GM23338 (cell line): ENCODE data around the gene NCS1. TPM values are rescaled to one million over a fixed set of nuclear protein-coding genes. Genes with fewer than 3 reads are reported as not detected.

ENCODE experiments used
- ATAC-seq: fragments of 200-7000 bp; cut with Tn5 transposase; 3 replicates; pipeline ENCODE4 v1.9.1; 2020
- DNase-seq: peaks from one replicate; pipeline ENCODE4 v3.0.0-alpha.2; 2015; ENCODE audit warnings: low spot score
- H2AFZ ChIP-seq: fragments of 200-600 bp; sonication (generic); 2 replicates; pipeline ENCODE4 v1.8.0; 2016; ENCODE audit warnings: antibody characterized with exemption, mild to moderate bottlenecking, moderate library complexity
- H3F3A ChIP-seq: fragments of 200-600 bp; sonication (generic); replicated peaks from 2 replicates; pipeline ENCODE4 v1.8.0; 2017; ENCODE audit warnings: antibody characterized with exemption, mixed run types, low read depth
- H3K27ac ChIP-seq: fragments of 200-600 bp; sonication (generic); 2 replicates; pipeline ENCODE4 v1.6.1; 2016; ENCODE audit warnings: low read depth
- H3K27me3 ChIP-seq: fragments of 200-600 bp; sonication (generic); 2 replicates; pipeline ENCODE4 v1.8.0; 2016; ENCODE audit warnings: mild to moderate bottlenecking, mixed run types, moderate library complexity; ENCODE audit not compliant: insufficient read depth
- H3K36me3 ChIP-seq: fragments of 200-600 bp; sonication (generic); 2 replicates; pipeline ENCODE4 v1.8.0; 2016; ENCODE audit warnings: mild to moderate bottlenecking; ENCODE audit not compliant: insufficient read depth
- H3K4me1 ChIP-seq: fragments of 200-600 bp; sonication (generic); 2 replicates; pipeline ENCODE4 v1.8.0; 2016; ENCODE audit warnings: mild to moderate bottlenecking, moderate library complexity; ENCODE audit not compliant: insufficient read depth
- H3K4me2 ChIP-seq: fragments of 200-600 bp; sonication (generic); 2 replicates; pipeline ENCODE4 v1.7.1; 2017; ENCODE audit warnings: mixed run types
- H3K4me3 ChIP-seq: fragments of 200-600 bp; sonication (generic); 2 replicates; pipeline ENCODE4 v1.6.1; 2016; ENCODE audit warnings: mixed run types
- H3K79me2 ChIP-seq: fragments of 200-600 bp; sonication (generic); replicated peaks from 2 replicates; pipeline ENCODE4 v1.8.0; 2017; ENCODE audit warnings: mild to moderate bottlenecking; ENCODE audit not compliant: insufficient read depth
- H3K9me2 ChIP-seq: fragments of 200-600 bp; sonication (generic); 2 replicates; pipeline ENCODE4 v1.8.0; 2017; ENCODE audit not compliant: insufficient read depth
- H4K20me1 ChIP-seq: fragments of 200-600 bp; sonication (generic); replicated peaks from 2 replicates; pipeline ENCODE4 v1.8.0; 2017; ENCODE audit warnings: mild to moderate bottlenecking; ENCODE audit not compliant: insufficient read depth
- H3K27ac Mint-ChIP-seq: 2 replicates; pipeline ENCODE4 v1.8.0; 2020; ENCODE audit warnings: inconsistent platforms, mild to moderate bottlenecking, moderate library complexity, mixed read lengths
- H3K27me3 Mint-ChIP-seq: 3 replicates; pipeline ENCODE4 v1.8.0; 2022; ENCODE audit warnings: low read depth, mild to moderate bottlenecking, moderate library complexity, mixed read lengths, inconsistent platforms; ENCODE audit not compliant: insufficient read depth, poor library complexity
- H3K36me3 Mint-ChIP-seq: 3 replicates; pipeline ENCODE4 v1.8.0; 2021; ENCODE audit warnings: low read depth, mild to moderate bottlenecking, inconsistent platforms, moderate library complexity, mixed read lengths
- H3K4me1 Mint-ChIP-seq: 3 replicates; pipeline ENCODE4 v1.8.0; 2020; ENCODE audit warnings: mild to moderate bottlenecking, inconsistent platforms, mixed read lengths
- H3K4me3 Mint-ChIP-seq: 3 replicates; pipeline ENCODE4 v1.8.0; 2021; ENCODE audit warnings: moderate library complexity, mild to moderate bottlenecking, inconsistent platforms, mixed read lengths
- H3K9me3 Mint-ChIP-seq: 3 replicates; pipeline ENCODE4 v1.8.0; 2020; ENCODE audit warnings: moderate library complexity, mild to moderate bottlenecking, inconsistent platforms, mixed read lengths
- CREB1 ChIP-seq: fragments of 250-450 bp; sonication (Bioruptor Pico); IDR thresholded peaks from 2 replicates; pipeline ENCODE4 v1.5.0; 2020; ENCODE audit warnings: low read depth, mild to moderate bottlenecking, moderate library complexity
- EZH2 ChIP-seq: fragments of 200-600 bp; sonication (generic); IDR thresholded peaks from one replicate; pipeline ENCODE4 v1.8.0; 2017; ENCODE audit warnings: antibody characterized with exemption, mild to moderate bottlenecking, low read depth; ENCODE audit not compliant: unreplicated experiment
- EZH2phosphoT487 ChIP-seq: fragments of 200-600 bp; sonication (generic); IDR thresholded peaks from one replicate; pipeline ENCODE4 v1.8.1; 2018; ENCODE audit warnings: antibody characterized with exemption; ENCODE audit not compliant: unreplicated experiment
- JUNB ChIP-seq: IDR thresholded peaks from one replicate; pipeline ENCODE4 v1.6.1; 2016; ENCODE audit warnings: antibody characterized with exemption; ENCODE audit not compliant: unreplicated experiment
- NANOG ChIP-seq: IDR thresholded peaks from 2 replicates; pipeline ENCODE4 v1.6.1; 2016; ENCODE audit warnings: antibody characterized with exemption, borderline replicate concordance
- POLR2AphosphoS5 ChIP-seq: IDR thresholded peaks from 2 replicates; pipeline ENCODE4 v1.6.1; 2016; ENCODE audit warnings: antibody characterized with exemption, low read depth
- STAT1 ChIP-seq: IDR thresholded peaks from one replicate; pipeline ENCODE4 v1.6.1; 2016; ENCODE audit warnings: antibody characterized with exemption; ENCODE audit not compliant: unreplicated experiment
- ZNF114 ChIP-seq: fragments of 250-450 bp; sonication (Bioruptor Pico); IDR thresholded peaks from 2 replicates; pipeline ENCODE4 v1.5.0; 2020; ENCODE audit warnings: mild to moderate bottlenecking, moderate library complexity
- ZNF331 ChIP-seq: fragments of 250-450 bp; sonication (Bioruptor Pico); IDR thresholded peaks from 2 replicates; pipeline ENCODE4 v1.5.0; 2020; ENCODE audit warnings: low read depth, mild to moderate bottlenecking, moderate library complexity
- polyA plus RNA-seq: library from polyadenylated mRNA; unstranded; fragments of >200 nt; fragmentation: Nextera tagmentation; extraction: Ambion mirVana; gene quantifications from 2 replicates; pipeline ENCODE4 v1.2.1, GENCODE V29; 2016
- total RNA-seq: library from RNA; depleted of rRNA; stranded (reverse); fragments of >200 nt; shearing (Covaris generic); gene quantifications from 2 replicates; pipeline ENCODE4 v1.2.3, GENCODE V29; 2014
- TF ChIP-seq, protein P1 (sequence below): IDR thresholded peaks from 2 replicates; pipeline ENCODE4 v1.6.1; 2016; ENCODE audit warnings: antibody characterized with exemption
- TF ChIP-seq, protein P2 (sequence below), 2 experiments: fragments of 200-600 bp in 1 of 2; sonication (generic) in 1 of 2; conservative IDR thresholded peaks; 2 replicates each; pipeline versions ENCODE4 v1.5.1 to v1.6.1; 2016 to 2017; ENCODE audit warnings: antibody characterized with exemption in 2 of 2, low read depth in 2 of 2, mild to moderate bottlenecking in 2 of 2, moderate library complexity in 1 of 2
- TF ChIP-seq, protein P3 (sequence below): IDR thresholded peaks from one replicate; pipeline ENCODE4 v1.6.1; 2018; ENCODE audit warnings: antibody characterized with exemption; ENCODE audit not compliant: unreplicated experiment
- TF ChIP-seq, protein P4 (sequence below): fragments of 250-450 bp; sonication (Bioruptor Pico); IDR thresholded peaks from 2 replicates; pipeline ENCODE4 v1.5.0; 2020; ENCODE audit warnings: mild to moderate bottlenecking, moderate library complexity

NCS1 gene
- total and polyA plus RNA-seq, 2 experiments from 2014 or later: 8.2 to 34.3 TPM

DNA sequence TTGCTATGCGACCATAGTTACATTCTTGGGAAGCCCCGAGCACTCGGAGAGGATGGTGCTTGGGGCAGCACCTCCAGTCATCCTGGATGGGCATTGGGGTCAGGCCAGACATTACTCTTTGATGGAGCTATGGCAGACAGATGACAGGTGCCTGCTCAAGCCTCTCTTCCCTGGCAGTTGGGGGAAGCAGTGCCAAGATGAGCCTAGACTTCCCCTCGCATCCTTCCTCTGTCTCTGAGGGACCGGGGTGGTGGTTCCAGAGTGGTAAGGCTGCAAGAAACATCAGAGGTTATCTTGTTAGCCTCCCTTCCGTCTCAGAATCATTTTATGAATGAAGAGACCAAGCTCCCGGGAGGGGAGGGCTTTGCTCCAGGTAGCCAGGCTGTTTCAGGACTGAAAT lies 90.6 kb downstream of the NCS1 start:
- H3K4me3 ChIP-seq: no peak overlapping the region
- H3K27me3 Mint-ChIP-seq: peaks cover 30% of the 10 kb centered on the region
- no peak overlapping the region for H3K27ac Mint-ChIP-seq
- no peaks in the 10 kb centered on the region for H3K9me2 ChIP-seq
- TF ChIP-seq ZNF114 (no peak), EZH2phosphoT487 (no peak), NANOG (no peak), JUNB (no peak), POLR2AphosphoS5 (no peak), STAT1 (no peak), EZH2 (no peak), CREB1 (CRISPR knock-in tag) (no peak), ZNF331 (CRISPR knock-in tag) (no peak)
- TF ChIP-seq, protein P1, sequence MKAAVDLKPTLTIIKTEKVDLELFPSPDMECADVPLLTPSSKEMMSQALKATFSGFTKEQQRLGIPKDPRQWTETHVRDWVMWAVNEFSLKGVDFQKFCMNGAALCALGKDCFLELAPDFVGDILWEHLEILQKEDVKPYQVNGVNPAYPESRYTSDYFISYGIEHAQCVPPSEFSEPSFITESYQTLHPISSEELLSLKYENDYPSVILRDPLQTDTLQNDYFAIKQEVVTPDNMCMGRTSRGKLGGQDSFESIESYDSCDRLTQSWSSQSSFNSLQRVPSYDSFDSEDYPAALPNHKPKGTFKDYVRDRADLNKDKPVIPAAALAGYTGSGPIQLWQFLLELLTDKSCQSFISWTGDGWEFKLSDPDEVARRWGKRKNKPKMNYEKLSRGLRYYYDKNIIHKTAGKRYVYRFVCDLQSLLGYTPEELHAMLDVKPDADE: no peak
- TF ChIP-seq, protein P2, sequence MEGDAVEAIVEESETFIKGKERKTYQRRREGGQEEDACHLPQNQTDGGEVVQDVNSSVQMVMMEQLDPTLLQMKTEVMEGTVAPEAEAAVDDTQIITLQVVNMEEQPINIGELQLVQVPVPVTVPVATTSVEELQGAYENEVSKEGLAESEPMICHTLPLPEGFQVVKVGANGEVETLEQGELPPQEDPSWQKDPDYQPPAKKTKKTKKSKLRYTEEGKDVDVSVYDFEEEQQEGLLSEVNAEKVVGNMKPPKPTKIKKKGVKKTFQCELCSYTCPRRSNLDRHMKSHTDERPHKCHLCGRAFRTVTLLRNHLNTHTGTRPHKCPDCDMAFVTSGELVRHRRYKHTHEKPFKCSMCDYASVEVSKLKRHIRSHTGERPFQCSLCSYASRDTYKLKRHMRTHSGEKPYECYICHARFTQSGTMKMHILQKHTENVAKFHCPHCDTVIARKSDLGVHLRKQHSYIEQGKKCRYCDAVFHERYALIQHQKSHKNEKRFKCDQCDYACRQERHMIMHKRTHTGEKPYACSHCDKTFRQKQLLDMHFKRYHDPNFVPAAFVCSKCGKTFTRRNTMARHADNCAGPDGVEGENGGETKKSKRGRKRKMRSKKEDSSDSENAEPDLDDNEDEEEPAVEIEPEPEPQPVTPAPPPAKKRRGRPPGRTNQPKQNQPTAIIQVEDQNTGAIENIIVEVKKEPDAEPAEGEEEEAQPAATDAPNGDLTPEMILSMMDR (conservative IDR thresholded peaks at IDR 0.05; ENCODE audit: low read depth in 2 of 2): no peak
- TF ChIP-seq, protein P3, sequence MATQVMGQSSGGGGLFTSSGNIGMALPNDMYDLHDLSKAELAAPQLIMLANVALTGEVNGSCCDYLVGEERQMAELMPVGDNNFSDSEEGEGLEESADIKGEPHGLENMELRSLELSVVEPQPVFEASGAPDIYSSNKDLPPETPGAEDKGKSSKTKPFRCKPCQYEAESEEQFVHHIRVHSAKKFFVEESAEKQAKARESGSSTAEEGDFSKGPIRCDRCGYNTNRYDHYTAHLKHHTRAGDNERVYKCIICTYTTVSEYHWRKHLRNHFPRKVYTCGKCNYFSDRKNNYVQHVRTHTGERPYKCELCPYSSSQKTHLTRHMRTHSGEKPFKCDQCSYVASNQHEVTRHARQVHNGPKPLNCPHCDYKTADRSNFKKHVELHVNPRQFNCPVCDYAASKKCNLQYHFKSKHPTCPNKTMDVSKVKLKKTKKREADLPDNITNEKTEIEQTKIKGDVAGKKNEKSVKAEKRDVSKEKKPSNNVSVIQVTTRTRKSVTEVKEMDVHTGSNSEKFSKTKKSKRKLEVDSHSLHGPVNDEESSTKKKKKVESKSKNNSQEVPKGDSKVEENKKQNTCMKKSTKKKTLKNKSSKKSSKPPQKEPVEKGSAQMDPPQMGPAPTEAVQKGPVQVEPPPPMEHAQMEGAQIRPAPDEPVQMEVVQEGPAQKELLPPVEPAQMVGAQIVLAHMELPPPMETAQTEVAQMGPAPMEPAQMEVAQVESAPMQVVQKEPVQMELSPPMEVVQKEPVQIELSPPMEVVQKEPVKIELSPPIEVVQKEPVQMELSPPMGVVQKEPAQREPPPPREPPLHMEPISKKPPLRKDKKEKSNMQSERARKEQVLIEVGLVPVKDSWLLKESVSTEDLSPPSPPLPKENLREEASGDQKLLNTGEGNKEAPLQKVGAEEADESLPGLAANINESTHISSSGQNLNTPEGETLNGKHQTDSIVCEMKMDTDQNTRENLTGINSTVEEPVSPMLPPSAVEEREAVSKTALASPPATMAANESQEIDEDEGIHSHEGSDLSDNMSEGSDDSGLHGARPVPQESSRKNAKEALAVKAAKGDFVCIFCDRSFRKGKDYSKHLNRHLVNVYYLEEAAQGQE: no peak
- TF ChIP-seq, protein P4, sequence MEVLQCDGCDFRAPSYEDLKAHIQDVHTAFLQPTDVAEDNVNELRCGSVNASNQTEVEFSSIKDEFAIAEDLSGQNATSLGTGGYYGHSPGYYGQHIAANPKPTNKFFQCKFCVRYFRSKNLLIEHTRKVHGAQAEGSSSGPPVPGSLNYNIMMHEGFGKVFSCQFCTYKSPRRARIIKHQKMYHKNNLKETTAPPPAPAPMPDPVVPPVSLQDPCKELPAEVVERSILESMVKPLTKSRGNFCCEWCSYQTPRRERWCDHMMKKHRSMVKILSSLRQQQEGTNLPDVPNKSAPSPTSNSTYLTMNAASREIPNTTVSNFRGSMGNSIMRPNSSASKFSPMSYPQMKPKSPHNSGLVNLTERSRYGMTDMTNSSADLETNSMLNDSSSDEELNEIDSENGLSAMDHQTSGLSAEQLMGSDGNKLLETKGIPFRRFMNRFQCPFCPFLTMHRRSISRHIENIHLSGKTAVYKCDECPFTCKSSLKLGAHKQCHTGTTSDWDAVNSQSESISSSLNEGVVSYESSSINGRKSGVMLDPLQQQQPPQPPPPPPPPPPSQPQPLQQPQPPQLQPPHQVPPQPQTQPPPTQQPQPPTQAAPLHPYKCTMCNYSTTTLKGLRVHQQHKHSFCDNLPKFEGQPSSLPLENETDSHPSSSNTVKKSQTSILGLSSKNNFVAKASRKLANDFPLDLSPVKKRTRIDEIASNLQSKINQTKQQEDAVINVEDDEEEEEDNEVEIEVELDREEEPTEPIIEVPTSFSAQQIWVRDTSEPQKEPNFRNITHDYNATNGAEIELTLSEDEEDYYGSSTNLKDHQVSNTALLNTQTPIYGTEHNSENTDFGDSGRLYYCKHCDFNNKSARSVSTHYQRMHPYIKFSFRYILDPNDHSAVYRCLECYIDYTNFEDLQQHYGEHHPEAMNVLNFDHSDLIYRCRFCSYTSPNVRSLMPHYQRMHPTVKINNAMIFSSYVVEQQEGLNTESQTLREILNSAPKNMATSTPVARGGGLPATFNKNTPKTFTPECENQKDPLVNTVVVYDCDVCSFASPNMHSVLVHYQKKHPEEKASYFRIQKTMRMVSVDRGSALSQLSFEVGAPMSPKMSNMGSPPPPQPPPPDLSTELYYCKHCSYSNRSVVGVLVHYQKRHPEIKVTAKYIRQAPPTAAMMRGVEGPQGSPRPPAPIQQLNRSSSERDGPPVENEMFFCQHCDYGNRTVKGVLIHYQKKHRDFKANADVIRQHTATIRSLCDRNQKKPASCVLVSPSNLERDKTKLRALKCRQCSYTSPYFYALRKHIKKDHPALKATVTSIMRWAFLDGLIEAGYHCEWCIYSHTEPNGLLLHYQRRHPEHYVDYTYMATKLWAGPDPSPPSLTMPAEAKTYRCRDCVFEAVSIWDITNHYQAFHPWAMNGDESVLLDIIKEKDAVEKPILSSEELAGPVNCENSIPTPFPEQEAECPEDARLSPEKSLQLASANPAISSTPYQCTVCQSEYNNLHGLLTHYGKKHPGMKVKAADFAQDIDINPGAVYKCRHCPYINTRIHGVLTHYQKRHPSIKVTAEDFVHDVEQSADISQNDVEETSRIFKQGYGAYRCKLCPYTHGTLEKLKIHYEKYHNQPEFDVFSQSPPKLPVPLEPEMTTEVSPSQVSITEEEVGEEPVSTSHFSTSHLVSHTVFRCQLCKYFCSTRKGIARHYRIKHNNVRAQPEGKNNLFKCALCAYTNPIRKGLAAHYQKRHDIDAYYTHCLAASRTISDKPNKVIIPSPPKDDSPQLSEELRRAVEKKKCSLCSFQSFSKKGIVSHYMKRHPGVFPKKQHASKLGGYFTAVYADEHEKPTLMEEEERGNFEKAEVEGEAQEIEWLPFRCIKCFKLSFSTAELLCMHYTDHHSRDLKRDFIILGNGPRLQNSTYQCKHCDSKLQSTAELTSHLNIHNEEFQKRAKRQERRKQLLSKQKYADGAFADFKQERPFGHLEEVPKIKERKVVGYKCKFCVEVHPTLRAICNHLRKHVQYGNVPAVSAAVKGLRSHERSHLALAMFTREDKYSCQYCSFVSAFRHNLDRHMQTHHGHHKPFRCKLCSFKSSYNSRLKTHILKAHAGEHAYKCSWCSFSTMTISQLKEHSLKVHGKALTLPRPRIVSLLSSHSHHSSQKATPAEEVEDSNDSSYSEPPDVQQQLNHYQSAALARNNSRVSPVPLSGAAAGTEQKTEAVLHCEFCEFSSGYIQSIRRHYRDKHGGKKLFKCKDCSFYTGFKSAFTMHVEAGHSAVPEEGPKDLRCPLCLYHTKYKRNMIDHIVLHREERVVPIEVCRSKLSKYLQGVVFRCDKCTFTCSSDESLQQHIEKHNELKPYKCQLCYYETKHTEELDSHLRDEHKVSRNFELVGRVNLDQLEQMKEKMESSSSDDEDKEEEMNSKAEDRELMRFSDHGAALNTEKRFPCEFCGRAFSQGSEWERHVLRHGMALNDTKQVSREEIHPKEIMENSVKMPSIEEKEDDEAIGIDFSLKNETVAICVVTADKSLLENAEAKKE: no peak
- H3K9me3 Mint-ChIP-seq: peaks cover 22% of the 10 kb centered on the region
- H2AFZ ChIP-seq: no peak overlapping the region
- peaks cover 5% of the 10 kb centered on the region for H3K36me3 Mint-ChIP-seq
- ATAC-seq (no peak), DNase-seq (no peak)
- H3K27me3 ChIP-seq: peaks cover 34% of the 10 kb centered on the region
- no peaks in the 10 kb centered on the region for H3K79me2 ChIP-seq
- no peaks in the 10 kb centered on the region for H3K36me3 ChIP-seq
- H3F3A ChIP-seq: peaks cover 7% of the 10 kb centered on the region; the same call in 1 of the 2 replicates
- no peak overlapping the region for H3K4me2 ChIP-seq
- no peaks in the 10 kb centered on the region for H4K20me1 ChIP-seq
- no peak overlapping the region for H3K4me3 Mint-ChIP-seq
- no peak overlapping the region for H3K27ac ChIP-seq
- H3K4me1 Mint-ChIP-seq: peaks cover 28% of the 10 kb centered on the region
- H3K4me1 ChIP-seq: peaks cover 10% of the 10 kb centered on the region; the same call in 1 of the 2 replicates
